Mesendoderm (in vitro differentiated cells): Measurements from ENCODE around the gene GALNT9.
"Not testable (repeated sequence)": the region's sequence is repeated elsewhere in the genome, so short reads cannot be mapped to it uniquely, and the experiment has no call there.

Source experiments
- DNase-seq: peaks from one replicate; pipeline ENCODE4 v3.0.0; 2013
- H2AK5ac ChIP-seq: 2 replicates; pipeline ENCODE4 v1.6.1; 2013; ENCODE audit warnings: low read length, inconsistent platforms
- H2BK120ac ChIP-seq: 2 replicates; pipeline ENCODE4 v1.6.1; 2013; ENCODE audit warnings: low read depth, mild to moderate bottlenecking, low read length, moderate library complexity, mixed read lengths
- H2BK15ac ChIP-seq: replicated peaks from 2 replicates; pipeline ENCODE4 v1.6.1; 2013; ENCODE audit warnings: low read depth, mild to moderate bottlenecking, moderate library complexity
- H2BK5ac ChIP-seq: 2 replicates; pipeline ENCODE4 v1.6.1; 2013; ENCODE audit warnings: low read length, inconsistent platforms
- H3K18ac ChIP-seq: 2 replicates; pipeline ENCODE4 v1.6.1; 2013; ENCODE audit warnings: mild to moderate bottlenecking, low read length, mixed read lengths
- H3K23ac ChIP-seq: one replicate; pipeline ENCODE4 v1.6.1; 2013; ENCODE audit warnings: low read length
- H3K27ac ChIP-seq: 2 replicates; pipeline ENCODE4 v1.5.1; 2013; ENCODE audit warnings: low read depth, mild to moderate bottlenecking, inconsistent platforms, low read length, moderate library complexity
- H3K27me3 ChIP-seq: 2 replicates; pipeline ENCODE4 v1.6.1; 2013; ENCODE audit warnings: low read length, control low read depth, mild to moderate bottlenecking, inconsistent platforms; ENCODE audit not compliant: insufficient read depth, poor library complexity
- H3K36me3 ChIP-seq: 2 replicates; pipeline ENCODE4 v1.6.1; 2013; ENCODE audit warnings: low read length, inconsistent platforms; ENCODE audit not compliant: control insufficient read depth, insufficient read depth
- H3K4ac ChIP-seq: one replicate; pipeline ENCODE4 v1.6.1; 2013; ENCODE audit warnings: low read depth, mild to moderate bottlenecking, low read length, moderate library complexity
- H3K4me1 ChIP-seq: 2 replicates; pipeline ENCODE4 v1.6.1; 2013; ENCODE audit warnings: low read depth, low read length, inconsistent platforms; ENCODE audit not compliant: control insufficient read depth
- H3K4me2 ChIP-seq: 2 replicates; pipeline ENCODE4 v1.6.1; 2013; ENCODE audit warnings: low read length
- H3K4me3 ChIP-seq: 2 replicates; pipeline ENCODE4 v1.5.1; 2013; ENCODE audit warnings: mild to moderate bottlenecking, low read length
- H3K56ac ChIP-seq: one replicate; pipeline ENCODE4 v1.6.1; 2013; ENCODE audit warnings: low read length
- H3K79me1 ChIP-seq: 2 replicates; pipeline ENCODE4 v1.6.1; 2013; ENCODE audit warnings: low read length, inconsistent platforms
- H3K79me2 ChIP-seq: 2 replicates; pipeline ENCODE4 v1.6.1; 2013; ENCODE audit warnings: mild to moderate bottlenecking, low read length; ENCODE audit not compliant: control insufficient read depth, insufficient read depth
- H3K9ac ChIP-seq: 2 replicates; pipeline ENCODE4 v1.6.1; 2013; ENCODE audit warnings: low read length, inconsistent platforms
- H4K5ac ChIP-seq: one replicate; pipeline ENCODE4 v1.6.1; 2013; ENCODE audit warnings: low read length
- H4K8ac ChIP-seq: one replicate; pipeline ENCODE4 v1.6.1; 2013; ENCODE audit warnings: low read depth, mild to moderate bottlenecking, control low read depth, low read length, moderate library complexity
- WGBS: extraction: QIAGEN DNeasy Blood & Tissue Kit; methylation state at CpG from one replicate; pipeline ENCODE4 v1.1.7; 2013; ENCODE audit warnings: low lambda C conversion rate, missing lambda C conversion rate; ENCODE audit not compliant: insufficient coverage; ENCODE audit errors: extremely low coverage; 5-methylcytosine and 5-hydroxymethylcytosine counted together

Gene GALNT9

DNA sequence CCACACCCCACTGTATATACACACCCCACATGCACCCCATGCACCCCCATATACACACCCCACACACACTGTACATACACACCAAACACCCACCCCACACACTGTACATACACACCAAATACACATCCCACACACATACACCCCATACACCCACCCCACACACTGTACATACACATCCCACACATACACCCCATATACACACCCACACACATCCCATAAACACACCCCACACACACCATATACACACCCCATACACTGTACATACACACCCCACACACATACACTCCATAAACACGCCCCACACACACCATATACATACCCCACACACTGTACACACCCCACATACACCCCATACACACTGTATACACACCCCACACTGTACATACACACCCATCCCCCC, 102.8 kb downstream of the GALNT9 start:
- H3K4me3 ChIP-seq: no peak overlapping the region
- no peak overlapping the region for H3K56ac ChIP-seq
- H2BK5ac ChIP-seq: no peak overlapping the region
- DNase-seq: no peak
- H3K4me2 ChIP-seq: no peak overlapping the region
- no peaks in the 10 kb centered on the region for H3K79me1 ChIP-seq
- H2BK120ac ChIP-seq: no peak overlapping the region
- H4K5ac ChIP-seq: no peak overlapping the region
- no peak overlapping the region for H3K4ac ChIP-seq
- H4K8ac ChIP-seq: no peak overlapping the region
- no peaks in the 10 kb centered on the region for H3K4me1 ChIP-seq
- no peak overlapping the region for H3K18ac ChIP-seq
- H2AK5ac ChIP-seq: no peak overlapping the region
- no peaks in the 10 kb centered on the region for H3K27me3 ChIP-seq
- no peaks in the 10 kb centered on the region for H3K79me2 ChIP-seq
- 100% methylated on average over 1 of the region's 1 CpG for WGBS
- no peak overlapping the region for H3K23ac ChIP-seq
- no peak overlapping the region for H3K27ac ChIP-seq
- H2BK15ac ChIP-seq: no peak overlapping the region
- H3K36me3 ChIP-seq: no peaks in the 10 kb centered on the region
- H3K9ac ChIP-seq: no peak overlapping the region

- H3K4me1 ChIP-seq: no peaks in the 10 kb centered on the region
- DNase-seq: no peak
- no peak overlapping the region for H3K56ac ChIP-seq
- no peaks in the 10 kb centered on the region for H3K27me3 ChIP-seq
- no peak overlapping the region for H4K8ac ChIP-seq
- H3K4ac ChIP-seq: no peak overlapping the region
- H2AK5ac ChIP-seq: no peak overlapping the region
- no peaks in the 10 kb centered on the region for H3K79me1 ChIP-seq
- no peaks in the 10 kb centered on the region for H3K79me2 ChIP-seq
- no peak overlapping the region for H3K23ac ChIP-seq
- no peak overlapping the region for H3K4me2 ChIP-seq
- no peak overlapping the region for H2BK15ac ChIP-seq
- WGBS: 100% methylated on average over 1 of the region's 1 CpG
- H3K9ac ChIP-seq: no peak overlapping the region
- H2BK120ac ChIP-seq: no peak overlapping the region
- no peak overlapping the region for H4K5ac ChIP-seq
- no peak overlapping the region for H2BK5ac ChIP-seq
- no peaks in the 10 kb centered on the region for H3K36me3 ChIP-seq
- H3K4me3 ChIP-seq: no peak overlapping the region
- H3K18ac ChIP-seq: no peak overlapping the region
- H3K27ac ChIP-seq: no peak overlapping the region
These were observed 104.2 kb downstream of the GALNT9 start for GRCh38 chr12:132225214-132225613.

DNA sequence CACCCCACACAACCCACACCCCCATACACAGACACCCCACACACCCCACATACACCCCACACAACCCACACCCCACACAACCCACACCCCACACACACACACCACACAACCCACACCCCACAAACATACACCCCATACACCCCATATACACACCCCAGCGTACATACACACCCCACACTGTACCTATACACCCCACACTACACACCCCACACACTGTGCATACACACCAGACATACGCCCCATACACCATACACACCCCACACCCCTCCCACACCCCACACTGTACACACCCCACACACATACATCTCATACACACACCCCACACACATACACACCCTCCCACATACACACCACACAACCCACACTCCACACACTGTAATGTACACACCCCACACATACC, 104.9 kb downstream of the GALNT9 start:
- no peak overlapping the region for H2BK120ac ChIP-seq
- no peaks in the 10 kb centered on the region for H3K36me3 ChIP-seq
- H3K4me3 ChIP-seq: no peak overlapping the region
- no peak overlapping the region for H3K9ac ChIP-seq
- no peak overlapping the region for H4K5ac ChIP-seq
- no peak overlapping the region for H3K18ac ChIP-seq
- no peak overlapping the region for H3K4me2 ChIP-seq
- no peak overlapping the region for H4K8ac ChIP-seq
- no peak overlapping the region for H2BK15ac ChIP-seq
- no peak overlapping the region for H3K4ac ChIP-seq
- no peak overlapping the region for H3K56ac ChIP-seq
- no peak overlapping the region for H3K23ac ChIP-seq
- WGBS: no CpG with 5 or more reads among the region's 2 CpGs
- H3K27me3 ChIP-seq: no peaks in the 10 kb centered on the region
- H2BK5ac ChIP-seq: no peak overlapping the region
- no peaks in the 10 kb centered on the region for H3K79me1 ChIP-seq
- no peaks in the 10 kb centered on the region for H3K79me2 ChIP-seq
- DNase-seq: no peak
- no peaks in the 10 kb centered on the region for H3K4me1 ChIP-seq
- H2AK5ac ChIP-seq: no peak overlapping the region
- H3K27ac ChIP-seq: no peak overlapping the region

DNA sequence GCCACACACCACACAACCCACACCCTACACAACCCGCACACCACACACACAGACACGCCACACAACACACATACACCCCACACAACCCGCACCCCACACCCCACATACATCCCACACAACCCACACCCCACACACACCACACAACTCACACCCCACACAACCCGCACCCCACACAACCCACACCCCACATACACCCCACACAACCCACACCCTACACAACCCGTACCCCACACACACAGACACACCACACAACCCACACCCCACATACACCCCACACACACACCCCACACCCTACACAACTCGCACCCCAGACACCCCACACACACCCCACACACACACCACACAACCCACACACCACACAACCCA, 106.6 kb downstream of the GALNT9 start:
- no peak overlapping the region for H3K18ac ChIP-seq
- no peaks in the 10 kb centered on the region for H3K36me3 ChIP-seq
- no peak overlapping the region for H3K23ac ChIP-seq
- no CpG with 5 or more reads among the region's 6 CpGs for WGBS
- no peak overlapping the region for H3K4me2 ChIP-seq
- no peaks in the 10 kb centered on the region for H3K27me3 ChIP-seq
- H2BK15ac ChIP-seq: no peak overlapping the region
- no peak overlapping the region for H2BK120ac ChIP-seq
- no peak overlapping the region for H2AK5ac ChIP-seq
- H2BK5ac ChIP-seq: no peak overlapping the region
- no peak overlapping the region for H3K4me3 ChIP-seq
- H3K4ac ChIP-seq: no peak overlapping the region
- H4K5ac ChIP-seq: no peak overlapping the region
- H4K8ac ChIP-seq: no peak overlapping the region
- H3K4me1 ChIP-seq: no peaks in the 10 kb centered on the region
- H3K79me1 ChIP-seq: no peaks in the 10 kb centered on the region
- no peak overlapping the region for H3K9ac ChIP-seq
- no peaks in the 10 kb centered on the region for H3K79me2 ChIP-seq
- H3K27ac ChIP-seq: no peak overlapping the region
- H3K56ac ChIP-seq: peak overlapping the region; percentile 42
- DNase-seq: no peak

- H2BK15ac ChIP-seq: no peak overlapping the region
- DNase-seq: peak; percentile 90
- no peaks in the 10 kb centered on the region for H3K4me1 ChIP-seq
- no peak overlapping the region for H2BK5ac ChIP-seq
- H3K18ac ChIP-seq: no peak overlapping the region
- no peak overlapping the region for H3K4me2 ChIP-seq
- H3K4ac ChIP-seq: no peak overlapping the region
- H3K23ac ChIP-seq: no peak overlapping the region
- H3K56ac ChIP-seq: no peak overlapping the region
- H4K5ac ChIP-seq: no peak overlapping the region
- H3K36me3 ChIP-seq: no peaks in the 10 kb centered on the region
- no CpG with 5 or more reads among the region's 24 CpGs for WGBS
- H3K27ac ChIP-seq: no peak overlapping the region
- no peak overlapping the region for H3K4me3 ChIP-seq
- no peaks in the 10 kb centered on the region for H3K79me2 ChIP-seq
- no peak overlapping the region for H2AK5ac ChIP-seq
- no peak overlapping the region for H4K8ac ChIP-seq
- H3K79me1 ChIP-seq: no peaks in the 10 kb centered on the region
- no peak overlapping the region for H3K9ac ChIP-seq
- H2BK120ac ChIP-seq: no peak overlapping the region
- H3K27me3 ChIP-seq: no peaks in the 10 kb centered on the region
These were observed 107.1 kb downstream of the GALNT9 start for GRCh38 chr12:132222096-132222807.

- not testable (repeated sequence) for H2BK5ac ChIP-seq, H3K4me1 ChIP-seq, H4K8ac ChIP-seq, H3K27ac ChIP-seq, H3K23ac ChIP-seq, H2BK120ac ChIP-seq, H3K9ac ChIP-seq, H4K5ac ChIP-seq, H3K79me2 ChIP-seq, H3K56ac ChIP-seq, H3K4me2 ChIP-seq, H3K18ac ChIP-seq, H3K79me1 ChIP-seq, H2BK15ac ChIP-seq, H3K27me3 ChIP-seq, H3K4ac ChIP-seq, H2AK5ac ChIP-seq, H3K36me3 ChIP-seq, DNase-seq, H3K4me3 ChIP-seq
- WGBS: no CpG with 5 or more reads among the region's 12 CpGs
These were observed 109.6 kb downstream of the GALNT9 start for GRCh38 chr12:132219761-132220160.
